ENCODE data around the gene PLCB1.
"Not testable (repeated sequence)": the region's sequence is repeated elsewhere in the genome, so short reads cannot be mapped to it uniquely, and the experiment has no call there.

Gene PLCB1

GRCh38 chr20:8454137-8454712, 322.2 kb downstream of the PLCB1 start:
- DNase-seq = peak; percentile 19 to 30

GRCh38 chr20:8456765-8457164, 324.7 kb downstream of the PLCB1 start:
- DNase-seq = no peak

- no peak for DNase-seq
Observed at GRCh38 chr20:8457978-8458377, 325.9 kb downstream of the PLCB1 start.

GRCh38 chr20:8461186-8461585, 329.1 kb downstream of the PLCB1 start:
- no peak for DNase-seq

GRCh38 chr20:8464368-8464767, 332.3 kb downstream of the PLCB1 start:
- no peak for DNase-seq

GRCh38 chr20:8466781-8467180, 334.7 kb downstream of the PLCB1 start:
- not testable (repeated sequence) for DNase-seq

- no peak for DNase-seq
Observed at GRCh38 chr20:8470156-8470555, 338.1 kb downstream of the PLCB1 start.

GRCh38 chr20:8471465-8471864, 339.4 kb downstream of the PLCB1 start:
- no peak for DNase-seq

- DNase-seq = no peak
Observed at GRCh38 chr20:8473459-8473858, 341.4 kb downstream of the PLCB1 start.

GRCh38 chr20:8474027-8474668, 342.1 kb downstream of the PLCB1 start:
- DNase-seq = no peak

- no peak for DNase-seq
Observed at GRCh38 chr20:8476021-8476420, 344.0 kb downstream of the PLCB1 start.

GRCh38 chr20:8480597-8480996, 348.5 kb downstream of the PLCB1 start:
- DNase-seq = no peak

GRCh38 chr20:8487696-8488095, 355.6 kb downstream of the PLCB1 start:
- no peak for DNase-seq

- peak; percentile 5 to 31 for DNase-seq
Observed at GRCh38 chr20:8489094-8489883, 357.2 kb downstream of the PLCB1 start.

- no peak for DNase-seq
Observed at GRCh38 chr20:8490076-8490830, 358.2 kb downstream of the PLCB1 start.

- DNase-seq = no peak
Observed at GRCh38 chr20:8492173-8492572, 360.1 kb downstream of the PLCB1 start.

- no peak for DNase-seq
Observed at GRCh38 chr20:8498571-8498970, 366.5 kb downstream of the PLCB1 start.

- no peak for DNase-seq
Observed at GRCh38 chr20:8504030-8504429, 372.0 kb downstream of the PLCB1 start.

GRCh38 chr20:8505476-8506200, 373.6 kb downstream of the PLCB1 start:
- DNase-seq = no peak

- DNase-seq = no peak
Observed at GRCh38 chr20:8507231-8507630, 375.2 kb downstream of the PLCB1 start.

- no peak for DNase-seq
Observed at GRCh38 chr20:8509809-8510208, 377.7 kb downstream of the PLCB1 start.

- no peak for DNase-seq
Observed at GRCh38 chr20:8510808-8511207, 378.7 kb downstream of the PLCB1 start.

GRCh38 chr20:8512003-8512402, 379.9 kb downstream of the PLCB1 start:
- DNase-seq = no peak

Data from NCI-H526 (cell line).